Spinal cord (tissue), 10 donors: ENCODE data around the gene CLDN15. TPM values are rescaled to one million over a fixed set of nuclear protein-coding genes. Genes with fewer than 3 reads are reported as not detected.
"Not testable (repeated sequence)": the region's sequence is repeated elsewhere in the genome, so short reads cannot be mapped to it uniquely, and the experiment has no call there.

Source experiments
- DNase-seq, 6 donors: peaks; one replicate each; pipeline versions ENCODE4 v3.0.0 to v3.0.0-alpha.2; 2013 to 2015; ENCODE audit warnings: low spot score in 6 of 6, low read depth in 4 of 6
- H3K27ac ChIP-seq: one replicate; pipeline ENCODE4 v1.5.1; 2013; ENCODE audit warnings: low read depth, low read length, control low read depth
- H3K27me3 ChIP-seq: one replicate; pipeline ENCODE4 v1.6.1; 2013; ENCODE audit warnings: low read length; ENCODE audit not compliant: control insufficient read depth, insufficient read depth
- H3K36me3 ChIP-seq: one replicate; pipeline ENCODE4 v1.6.1; 2013; ENCODE audit warnings: low read length; ENCODE audit not compliant: control insufficient read depth, insufficient read depth
- H3K4me1 ChIP-seq: one replicate; pipeline ENCODE4 v1.6.1; 2013; ENCODE audit warnings: low read length; ENCODE audit not compliant: control insufficient read depth, insufficient read depth
- H3K4me3 ChIP-seq: one replicate; pipeline ENCODE4 v1.5.1; 2013; ENCODE audit warnings: low read depth, low read length, control low read depth
- H3K9me3 ChIP-seq: one replicate; pipeline ENCODE4 v1.6.1; 2013; ENCODE audit warnings: low read length; ENCODE audit not compliant: control insufficient read depth, insufficient read depth
- WGBS: methylation state at CpG from one replicate; pipeline ENCODE4 v1.1.5; 2013; ENCODE audit warnings: missing lambda C conversion rate; ENCODE audit not compliant: insufficient coverage; 5-methylcytosine and 5-hydroxymethylcytosine counted together
- long read RNA-seq, 4 donors: transcript quantifications; one replicate each; lab custom pipeline, GENCODE V29; 2026
- polyA plus RNA-seq, 2 donors: library from polyadenylated mRNA; unstranded; fragments of 120-200 nt; gene quantifications; one replicate each; pipeline ENCODE4 v1.2.1, GENCODE V29; 2013; ENCODE audit not compliant: insufficient read length in 2 of 2
- total RNA-seq, 2 donors: library from RNA; depleted of rRNA in 1 of 2; stranded (reverse); fragments of 120-200 nt in 1 of 2; fragments of >200 nt in 1 of 2; gene quantifications; one replicate each; pipeline versions ENCODE4 v1.2.3 to v1.2.4, GENCODE V29; 2013 to 2014
- donor health status: healthy.

Gene CLDN15, protein sequence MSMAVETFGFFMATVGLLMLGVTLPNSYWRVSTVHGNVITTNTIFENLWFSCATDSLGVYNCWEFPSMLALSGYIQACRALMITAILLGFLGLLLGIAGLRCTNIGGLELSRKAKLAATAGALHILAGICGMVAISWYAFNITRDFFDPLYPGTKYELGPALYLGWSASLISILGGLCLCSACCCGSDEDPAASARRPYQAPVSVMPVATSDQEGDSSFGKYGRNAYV
- total RNA-seq, result 1 to 10 TPM; 3.3 to 8.3 TPM
- 10 to 100 TPM in 1 of 2 donors, 1 to 10 TPM in 1; 9.2 to 13.8 TPM for polyA plus RNA-seq
- long read RNA-seq, donor 1, partial matches to known transcripts, result 0 of 1 reads
- long read RNA-seq, donor 1, other reads (novel, unspliced or antisense), result 0 of 1 reads
- long read RNA-seq, donor 2, result 0 reads
- long read RNA-seq, donor 3, result 0 reads
- long read RNA-seq, donor 4, partial matches to known transcripts, result 20 of 34 reads
- long read RNA-seq, donor 4, other reads (novel, unspliced or antisense), result 11 of 34 reads

DNA sequence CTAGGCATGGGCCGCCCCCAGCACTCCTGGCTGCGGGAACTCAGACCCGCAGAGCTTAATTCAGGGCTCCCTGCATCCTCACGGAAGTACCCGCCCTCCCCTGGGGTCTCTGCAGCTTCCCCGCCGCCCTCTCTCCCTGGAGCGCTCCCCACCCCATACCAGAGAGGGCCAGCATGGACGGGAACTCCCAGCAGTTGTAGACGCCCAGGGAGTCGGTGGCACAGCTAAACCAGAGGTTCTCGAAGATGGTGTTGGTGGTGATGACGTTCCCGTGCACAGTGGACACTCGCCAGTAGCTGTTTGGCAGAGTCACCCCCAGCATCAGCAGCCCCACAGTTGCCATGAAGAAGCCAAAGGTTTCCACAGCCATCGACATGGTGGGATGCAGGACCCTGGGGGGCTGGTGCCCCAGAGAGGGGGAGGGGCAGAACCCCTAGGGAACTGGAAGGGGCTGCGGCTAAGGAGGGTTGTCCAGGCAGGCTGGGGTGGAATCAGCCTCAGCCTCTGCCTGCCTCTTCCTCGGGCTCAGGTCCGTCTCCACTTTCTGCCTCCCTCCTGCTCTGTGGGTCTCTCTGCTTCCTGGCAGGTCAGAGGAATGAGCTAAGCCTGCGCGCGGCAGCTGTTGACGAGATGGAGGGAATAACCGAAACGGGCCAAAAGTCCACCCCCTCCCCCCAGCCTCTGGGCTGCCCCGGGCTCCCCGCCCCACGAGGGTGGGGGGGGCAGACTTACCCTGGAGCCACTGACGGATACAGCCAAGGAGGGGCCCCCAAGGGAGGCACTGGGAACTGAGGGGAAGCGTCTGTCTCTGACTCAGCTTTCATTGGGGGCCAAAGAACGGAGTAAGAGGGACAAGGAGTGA lies at the start of gene CLDN15:
Gene CLDN15 (minus strand): TSS at position 597 of the 862 bp plus-strand sequence. CDS start 221 bp downstream, at position 376.
- Histone ChIP-seq H3K27ac (no peak within 1 kb of the TSS), H3K4me1 (peaks cover 15% of the 10 kb centered on the region), H3K9me3 (no peaks in the 10 kb centered on the region), H3K4me3 (no peak within 1 kb of the TSS), H3K36me3 (peaks cover 77% of the 10 kb centered on the region), H3K27me3 (no peaks in the 10 kb centered on the region)
- DNase-seq, result no peak
- 66% methylated on average over 17 of the region's 31 CpGs for WGBS

DNA sequence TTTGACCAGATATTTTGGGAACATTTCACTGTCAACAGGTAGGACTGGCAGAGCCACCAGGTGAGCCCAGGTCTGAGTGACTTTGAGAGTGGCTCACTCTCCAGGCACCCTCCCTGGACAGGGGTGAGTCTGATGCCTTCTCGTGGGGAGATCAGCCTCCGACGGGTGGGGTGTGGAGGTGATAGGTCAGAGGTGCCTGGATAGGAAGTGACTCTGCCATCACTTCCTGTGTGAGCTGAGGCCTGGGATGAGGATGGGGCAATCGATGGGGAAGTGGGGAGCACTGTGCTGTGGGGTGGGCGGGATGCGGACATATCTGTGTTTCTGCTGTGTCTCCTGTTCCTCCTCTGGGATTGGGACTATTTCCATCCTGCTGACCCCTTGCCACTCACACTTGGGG lies 49.4 kb upstream of the CLDN15 start:
- DNase-seq, result no peak
- Histone ChIP-seq H3K9me3 (no peaks in the 10 kb centered on the region), H3K4me1 (peaks cover 9% of the 10 kb centered on the region), H3K36me3 (no peaks in the 10 kb centered on the region), H3K27ac (no peak overlapping the region), H3K4me3 (no peak overlapping the region), H3K27me3 (peaks cover 12% of the 10 kb centered on the region)
- WGBS, result 77% methylated on average over 2 of the region's 6 CpGs

DNA sequence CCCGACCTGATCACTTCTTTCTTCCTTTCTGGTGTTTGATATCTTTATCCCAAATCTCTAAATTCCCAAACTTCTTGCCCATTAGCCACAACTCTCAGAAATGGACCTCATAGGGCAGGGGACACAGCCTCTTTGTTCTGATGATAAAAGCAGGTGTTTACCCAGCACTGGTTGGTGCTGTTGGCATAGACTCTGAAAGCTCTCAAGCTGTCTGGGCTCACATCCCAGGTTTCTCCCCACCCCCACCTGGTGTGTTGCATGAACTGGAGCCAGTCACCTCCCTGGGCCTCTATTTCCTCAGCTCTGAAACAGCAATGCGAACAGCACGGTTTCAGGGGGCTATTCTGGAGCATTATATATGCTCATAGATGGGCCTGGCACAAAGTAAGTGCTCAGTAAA lies 48.3 kb upstream of the CLDN15 start:
- not testable (repeated sequence) for DNase-seq, H3K9me3 ChIP-seq, H3K4me1 ChIP-seq, H3K27me3 ChIP-seq, H3K27ac ChIP-seq, H3K4me3 ChIP-seq, H3K36me3 ChIP-seq
- 90% methylated on average over 2 of the region's 3 CpGs for WGBS

DNA sequence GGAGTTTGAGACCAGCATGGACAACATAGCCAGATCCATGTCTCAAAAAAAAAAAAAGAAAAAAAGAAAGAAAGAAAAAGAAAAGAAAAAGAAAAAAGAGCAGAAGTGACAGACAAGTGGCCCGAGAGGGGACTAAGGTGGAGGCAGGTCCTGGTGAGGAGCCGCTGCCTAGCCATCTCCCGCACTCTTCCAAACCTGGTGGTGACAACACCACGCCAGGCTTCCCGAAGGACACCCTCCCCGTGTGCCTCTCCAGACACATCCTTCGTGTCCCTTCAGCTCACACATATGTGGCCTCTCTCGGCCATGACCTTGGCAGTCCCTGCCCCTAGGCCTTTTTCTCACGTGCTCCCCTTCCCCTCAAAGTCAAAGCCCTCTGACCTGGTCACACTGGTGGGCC lies 47.6 kb upstream of the CLDN15 start:
- H3K27ac ChIP-seq, result no peak overlapping the region
- H3K27me3 ChIP-seq, result peaks cover 3% of the 10 kb centered on the region
- WGBS, result 86% methylated on average over 7 of the region's 9 CpGs
- H3K4me1 ChIP-seq, result peaks cover 6% of the 10 kb centered on the region
- no peaks in the 10 kb centered on the region for H3K9me3 ChIP-seq
- no peak overlapping the region for H3K4me3 ChIP-seq
- no peak for DNase-seq
- H3K36me3 ChIP-seq, result no peaks in the 10 kb centered on the region

DNA sequence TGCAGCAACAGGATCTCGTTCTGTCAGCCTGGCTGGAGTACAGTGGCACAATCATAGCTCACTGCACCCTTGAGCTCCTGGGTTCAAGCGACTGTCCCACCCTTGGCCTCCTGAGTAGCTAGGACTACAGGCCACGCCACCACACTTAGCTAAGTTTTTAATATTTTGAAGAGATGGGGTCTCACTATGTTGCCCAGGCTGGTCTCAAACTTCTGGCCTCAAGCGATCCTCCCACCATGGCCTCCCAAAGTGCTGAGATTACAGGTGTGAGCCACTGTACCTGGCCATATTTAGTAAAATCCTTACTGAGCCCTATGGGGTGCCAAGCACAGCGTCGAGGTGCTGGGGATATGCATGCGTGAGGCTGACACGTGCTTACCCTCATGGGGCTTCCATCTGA lies 43.3 kb upstream of the CLDN15 start:
- not testable (repeated sequence) for H3K9me3 ChIP-seq, H3K4me3 ChIP-seq, H3K36me3 ChIP-seq, DNase-seq, H3K27ac ChIP-seq, H3K4me1 ChIP-seq, H3K27me3 ChIP-seq
- WGBS, result 89% methylated on average over 7 of the region's 8 CpGs

DNA sequence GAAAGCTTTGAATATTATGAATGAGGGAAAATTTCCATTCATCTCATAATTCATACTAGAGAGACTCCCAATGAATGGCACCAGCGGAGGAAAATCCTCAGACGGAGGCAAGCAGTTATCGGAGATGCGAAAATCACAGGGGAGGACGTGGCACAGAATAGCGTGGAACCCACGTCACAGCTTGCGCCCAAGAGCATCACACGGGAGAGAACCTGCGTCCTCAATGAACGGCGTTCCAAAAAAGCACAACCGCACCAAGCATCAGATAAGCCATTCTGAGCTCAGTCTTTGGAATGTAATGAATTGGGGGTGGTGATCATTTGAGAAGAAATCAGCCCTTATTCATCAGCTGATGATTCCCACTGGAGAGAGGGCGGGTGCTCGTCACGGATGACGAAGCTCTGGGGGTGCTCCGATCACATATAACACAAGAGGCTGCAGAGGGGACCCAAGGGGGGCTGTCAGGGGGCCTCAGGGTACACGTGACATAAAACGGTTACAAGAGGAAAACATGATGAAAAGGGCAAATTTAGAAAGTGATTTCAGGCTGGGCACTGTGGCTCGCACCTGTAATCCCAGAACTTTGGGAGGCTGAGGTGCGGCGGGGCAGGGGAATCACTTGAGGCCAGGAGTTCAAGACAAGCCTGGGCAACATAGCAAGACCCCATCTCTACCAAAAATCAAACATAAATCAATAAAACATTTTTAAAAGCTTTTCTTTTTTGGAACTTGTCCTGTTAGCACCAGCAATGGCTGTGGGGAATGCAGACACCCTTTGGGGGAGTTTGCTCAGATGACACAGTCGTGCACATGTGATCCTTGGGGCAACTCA lies 41.1 kb upstream of the CLDN15 start:
- no peak overlapping the region for H3K27ac ChIP-seq
- WGBS, result 89% methylated on average over 17 of the region's 24 CpGs
- no peak for DNase-seq
- no peaks in the 10 kb centered on the region for H3K27me3 ChIP-seq
- no peak overlapping the region for H3K4me3 ChIP-seq
- no peaks in the 10 kb centered on the region for H3K9me3 ChIP-seq
- peaks cover 6% of the 10 kb centered on the region for H3K4me1 ChIP-seq
- no peaks in the 10 kb centered on the region for H3K36me3 ChIP-seq

DNA sequence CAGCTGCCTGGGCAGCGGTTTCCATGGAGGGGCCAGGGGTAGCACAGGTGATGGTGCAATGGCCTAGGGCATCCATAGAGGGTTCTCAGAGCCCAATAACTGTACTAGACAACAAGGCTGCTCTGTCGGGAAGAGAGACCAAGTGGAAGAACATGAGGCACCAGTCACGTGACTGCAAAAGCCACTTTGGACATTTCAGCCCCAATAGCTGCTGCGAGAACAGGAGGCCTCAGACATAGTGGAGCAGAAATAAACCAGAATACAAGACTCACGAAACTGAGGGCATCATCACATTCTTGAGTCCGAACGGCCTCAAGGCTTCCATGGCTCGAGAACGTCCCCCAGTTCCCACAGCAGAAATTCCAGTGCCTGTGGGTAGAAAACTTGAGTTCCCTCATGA lies 39.6 kb upstream of the CLDN15 start:
- 78% methylated on average over 9 of the region's 9 CpGs for WGBS
- peaks cover 3% of the 10 kb centered on the region for H3K4me1 ChIP-seq
- no peaks in the 10 kb centered on the region for H3K9me3 ChIP-seq
- H3K27me3 ChIP-seq, result no peaks in the 10 kb centered on the region
- no peak overlapping the region for H3K4me3 ChIP-seq
- H3K27ac ChIP-seq, result no peak overlapping the region
- H3K36me3 ChIP-seq, result no peaks in the 10 kb centered on the region
- no peak for DNase-seq

DNA sequence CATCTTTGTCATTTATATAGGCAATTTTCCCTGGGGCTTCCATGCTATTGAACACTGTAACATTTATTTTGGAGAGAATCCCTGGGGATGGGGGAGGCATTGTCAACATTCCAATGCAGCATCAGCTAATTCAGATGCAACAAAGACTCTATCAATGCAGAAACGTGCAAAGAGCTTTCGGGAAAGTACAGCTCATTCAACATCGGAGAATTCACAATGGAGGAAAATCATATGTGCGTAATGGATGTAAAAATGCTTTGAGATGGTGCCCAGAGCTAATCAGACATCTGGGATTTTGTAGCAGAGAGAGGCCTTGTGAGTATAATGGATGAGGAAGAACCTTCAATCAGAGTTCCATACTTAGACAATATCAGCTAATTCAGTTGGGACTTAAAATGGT lies 35.6 kb upstream of the CLDN15 start:
- Histone ChIP-seq H3K27me3 (no peaks in the 10 kb centered on the region), H3K36me3 (no peaks in the 10 kb centered on the region), H3K9me3 (no peaks in the 10 kb centered on the region), H3K4me1 (peaks cover 9% of the 10 kb centered on the region), H3K27ac (no peak overlapping the region), H3K4me3 (no peak overlapping the region)
- 32% methylated on average over 2 of the region's 4 CpGs for WGBS
- DNase-seq, result peak in 2 of 6 donors; percentile 66 to 79

DNA sequence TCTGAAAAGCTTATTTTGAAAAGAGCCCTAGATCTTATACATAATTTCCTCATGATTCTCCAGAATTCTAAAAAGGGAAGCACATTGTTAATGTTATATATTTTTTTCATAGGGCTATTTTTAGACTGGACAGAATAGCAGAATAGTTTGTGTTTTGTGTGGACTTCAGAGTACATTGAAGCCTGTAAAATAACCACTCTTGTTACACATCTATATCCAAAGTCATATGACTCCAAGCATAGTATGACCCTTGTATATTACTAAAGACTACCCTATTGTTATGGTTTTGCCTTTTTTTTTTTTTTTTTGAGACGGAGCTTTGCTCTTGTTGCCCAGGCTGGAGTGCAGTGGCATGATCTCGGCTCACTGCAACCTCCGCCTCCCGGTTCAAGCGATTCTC lies 33.4 kb upstream of the CLDN15 start:
- DNase-seq, result no peak
- no CpG with 5 or more reads among the region's 5 CpGs for WGBS
- Histone ChIP-seq H3K27me3 (no peaks in the 10 kb centered on the region), H3K36me3 (no peaks in the 10 kb centered on the region), H3K4me3 (no peak overlapping the region), H3K4me1 (peaks cover 9% of the 10 kb centered on the region), H3K9me3 (no peaks in the 10 kb centered on the region), H3K27ac (peak overlapping the region; percentile 15)
